Fibroblast of mammary gland (primary cell): ENCODE data around the gene SLC9A3.

Experiments
- DNase-seq: peaks from one replicate; pipeline ENCODE4 v3.0.0-alpha.2; 2010; ENCODE audit warnings: low read depth
- H3K4me3 ChIP-seq: 2 replicates; pipeline ENCODE4 v1.5.1; 2011; ENCODE audit warnings: low read depth, mild to moderate bottlenecking, low read length, moderate library complexity; ENCODE audit not compliant: control insufficient read depth
- CTCF ChIP-seq: conservative IDR thresholded peaks from 2 replicates; pipeline ENCODE4 v1.5.1; 2011; ENCODE audit warnings: low read depth, low read length, inconsistent platforms; ENCODE audit not compliant: control insufficient read depth, insufficient read depth

The SLC9A3 gene

GRCh38 chr5:436641-436975 lies 87.6 kb downstream of the SLC9A3 start:
- no peak for TF ChIP-seq CTCF

GRCh38 chr5:435961-436640 lies 88.1 kb downstream of the SLC9A3 start:
- DNase-seq = peak; percentile 35
- H3K4me3 ChIP-seq = no peak overlapping the region
- TF ChIP-seq CTCF = peak; percentile 35

More at GRCh38 chr5:436641-436975, 87.6 kb downstream of the SLC9A3 start:
- H3K4me3 ChIP-seq = no peak overlapping the region
- DNase-seq = no peak

GRCh38 chr5:435156-435790 lies 89.0 kb downstream of the SLC9A3 start:
- DNase-seq = no peak
- TF ChIP-seq CTCF = no peak
- H3K4me3 ChIP-seq = no peak overlapping the region

GRCh38 chr5:434443-435146 lies 89.7 kb downstream of the SLC9A3 start:
- no peak overlapping the region for H3K4me3 ChIP-seq
- no peak for TF ChIP-seq CTCF
- no peak for DNase-seq

- no peak for DNase-seq
- no peak overlapping the region for H3K4me3 ChIP-seq
- TF ChIP-seq CTCF = no peak
These were observed 90.4 kb downstream of the SLC9A3 start for GRCh38 chr5:433836-434235.

- TF ChIP-seq CTCF = no peak
- H3K4me3 ChIP-seq = no peak overlapping the region
- DNase-seq = no peak
These were observed 91.1 kb downstream of the SLC9A3 start for GRCh38 chr5:432928-433791.
